ENCODE measurements around the gene MIEN1.

MIEN1 gene

GRCh38 chr17:39761861-39762496 lies 31.6 kb upstream of the MIEN1 start:
- no peak overlapping the region for H3K4me3 ChIP-seq (ENCODE audit: low read length)
- no peak for TF ChIP-seq CTCF (conservative IDR thresholded peaks at IDR 0.05; ENCODE audit: low read length)
- no peak for DNase-seq (ENCODE audit: low read depth)

- no peak overlapping the region for H3K4me3 ChIP-seq (ENCODE audit: low read length)
- no peak for TF ChIP-seq CTCF (conservative IDR thresholded peaks at IDR 0.05; ENCODE audit: low read length)
- no peak for DNase-seq (ENCODE audit: low read depth)
Measured at GRCh38 chr17:39759204-39759603, 28.9 kb upstream of the MIEN1 start.

GRCh38 chr17:39757931-39758873 lies 27.9 kb upstream of the MIEN1 start:
- TF ChIP-seq CTCF (conservative IDR thresholded peaks at IDR 0.05; ENCODE audit: low read length): no peak
- no peak for DNase-seq (ENCODE audit: low read depth)

GRCh38 chr17:39757176-39757662 lies 26.9 kb upstream of the MIEN1 start:
- no peak overlapping the region for H3K4me3 ChIP-seq (ENCODE audit: low read length)
- DNase-seq (ENCODE audit: low read depth): no peak
- TF ChIP-seq CTCF (conservative IDR thresholded peaks at IDR 0.05; ENCODE audit: low read length): no peak

More at GRCh38 chr17:39757931-39758873, 27.9 kb upstream of the MIEN1 start:
- H3K4me3 ChIP-seq (ENCODE audit: low read length): no peak overlapping the region

- TF ChIP-seq CTCF (conservative IDR thresholded peaks at IDR 0.05; ENCODE audit: low read length): no peak
- no peak overlapping the region for H3K4me3 ChIP-seq (ENCODE audit: low read length)
- DNase-seq (ENCODE audit: low read depth): no peak
Measured at GRCh38 chr17:39756380-39757079, 26.2 kb upstream of the MIEN1 start.

- DNase-seq (ENCODE audit: low read depth): peak; percentile 34
- H3K4me3 ChIP-seq (ENCODE audit: low read length): no peak overlapping the region
- TF ChIP-seq CTCF (conservative IDR thresholded peaks at IDR 0.05; ENCODE audit: low read length): no peak
Measured at GRCh38 chr17:39755554-39756379, 25.4 kb upstream of the MIEN1 start.

All from AG10803 (cell line).